B cell (primary cell): Measurements from ENCODE around the gene SH3TC1. TPM values are rescaled to one million over a fixed set of nuclear protein-coding genes. Genes with fewer than 3 reads are reported as not detected.

Experiments used
- ATAC-seq: fragments of 200-7000 bp; cut with Tn5 transposase; one replicate; pipeline ENCODE4 v1.10.0; 2021; ENCODE audit warnings: low read depth, mild to moderate bottlenecking, moderate number of reproducible peaks, moderate library complexity
- CTCF ChIA-PET: fragments of 350-600 bp; sonication (Branson Sonifier 250); formaldehyde crosslinking; loops from one replicate; lab custom pipeline; 2021; ENCODE audit warnings: antibody characterized with exemption, inconsistent platforms; lab: Charles Lee
- POLR2A ChIA-PET: fragments of 350-600 bp; sonication (Branson Sonifier 250); formaldehyde crosslinking; loops from one replicate; lab custom pipeline; 2021; ENCODE audit warnings: antibody characterized with exemption; lab: Charles Lee
- DNase-seq: peaks from one replicate; pipeline ENCODE4 v3.0.0; 2013
- H2AFZ ChIP-seq: 2 replicates; pipeline ENCODE4 v1.6.1; 2012; ENCODE audit warnings: mild to moderate bottlenecking, low read depth, low read length; ENCODE audit not compliant: insufficient read depth, poor library complexity, severe bottlenecking
- H3K27ac ChIP-seq, 2 donors: 1 replicate in 1 of 2; 2 replicates in 1 of 2; pipeline ENCODE4 v1.5.1; 2012 to 2013; ENCODE audit warnings: low read length in 2 of 2, mild to moderate bottlenecking in 2 of 2, moderate library complexity in 1 of 2
- H3K27me3 ChIP-seq, 4 experiments: fragments of 200-600 bp in 1 of 4; sonication (generic) in 1 of 4; replicated peaks in 1 of 4; 1 replicate in 2 of 4; 2 replicates in 2 of 4; pipeline versions ENCODE4 v1.6.1 to v1.7.0; 2013 to 2016; ENCODE audit warnings: low read length in 3 of 4, mild to moderate bottlenecking in 2 of 4, mixed read lengths in 1 of 4, moderate library complexity in 1 of 4; ENCODE audit not compliant: insufficient read depth in 4 of 4, control insufficient read depth in 3 of 4; ENCODE audit errors: control extremely low read depth in 1 of 4
- H3K36me3 ChIP-seq, 2 experiments: replicated peaks in 1 of 2; 1 replicate in 1 of 2; 2 replicates in 1 of 2; pipeline versions ENCODE4 v1.6.1 to v1.7.1; 2013; ENCODE audit warnings: low read length in 1 of 2; ENCODE audit not compliant: insufficient read depth in 2 of 2, control insufficient read depth in 1 of 2; ENCODE audit errors: control extremely low read depth in 1 of 2, extremely low read depth in 1 of 2
- H3K4me1 ChIP-seq, 2 donors: fragments of 200-600 bp in 1 of 2; sonication (generic) in 1 of 2; 1 replicate in 1 of 2; 2 replicates in 1 of 2; pipeline versions ENCODE4 v1.5.1 to v1.6.1; 2013 to 2017; ENCODE audit warnings: low read length in 2 of 2; ENCODE audit not compliant: control insufficient read depth in 2 of 2, insufficient read depth in 2 of 2
- H3K4me2 ChIP-seq: replicated peaks from 2 replicates; pipeline ENCODE3; 2012; ENCODE audit warnings: mild to moderate bottlenecking, low read depth, low read length; ENCODE audit not compliant: poor library complexity, severe bottlenecking
- H3K4me3 ChIP-seq, 5 experiments: fragments of 200-600 bp in 1 of 5; sonication (generic) in 1 of 5; 1 replicate in 3 of 5; 2 replicates in 2 of 5; pipeline versions ENCODE4 v1.5.1 to v1.7.0; 2011 to 2016; ENCODE audit warnings: low read length in 4 of 5, mild to moderate bottlenecking in 4 of 5, low read depth in 2 of 5, control low read depth in 1 of 5, moderate library complexity in 1 of 5; ENCODE audit not compliant: insufficient read depth in 1 of 5; ENCODE audit errors: control extremely low read depth in 1 of 5, extremely low read depth in 1 of 5
- H3K79me2 ChIP-seq: fragments of 200-600 bp; sonication (generic); one replicate; pipeline ENCODE4 v1.6.0; 2016; ENCODE audit warnings: low read length; ENCODE audit not compliant: control insufficient read depth, insufficient read depth
- H3K9ac ChIP-seq: fragments of 200-600 bp; sonication (generic); 2 replicates; pipeline ENCODE4 v1.6.1; 2017; ENCODE audit warnings: mild to moderate bottlenecking, low read length, moderate library complexity
- H3K9me3 ChIP-seq, 3 donors: one replicate each; pipeline versions ENCODE4 v1.6.1 to v1.7.1; 2013; ENCODE audit warnings: low read length in 2 of 3; ENCODE audit not compliant: control insufficient read depth in 2 of 3, insufficient read depth in 1 of 3; ENCODE audit errors: control extremely low read depth in 1 of 3
- H4K20me1 ChIP-seq: 2 replicates; pipeline ENCODE4 v1.6.0; 2012; ENCODE audit warnings: mild to moderate bottlenecking, low read length; ENCODE audit not compliant: insufficient read depth, control insufficient read depth, poor library complexity, severe bottlenecking
- H3K27ac Mint-ChIP-seq: one replicate; pipeline ENCODE4 v1.8.0; 2021; ENCODE audit warnings: mixed read lengths
- H3K27me3 Mint-ChIP-seq: one replicate; pipeline ENCODE4 v1.8.0; 2021; ENCODE audit warnings: mixed read lengths
- H3K4me1 Mint-ChIP-seq: one replicate; pipeline ENCODE4 v1.8.0; 2021; ENCODE audit warnings: mixed read lengths
- H3K4me3 Mint-ChIP-seq: one replicate; pipeline ENCODE4 v1.8.0; 2021; ENCODE audit warnings: mixed read lengths
- H3K9me3 Mint-ChIP-seq: one replicate; pipeline ENCODE4 v1.8.0; 2022; ENCODE audit warnings: mixed read lengths; ENCODE audit not compliant: insufficient read depth
- CTCF ChIP-seq: fragments of 200-600 bp; IDR thresholded peaks from one replicate; pipeline ENCODE4 v1.8.0; 2022; ENCODE audit warnings: antibody characterized with exemption, mild to moderate bottlenecking
- EZH2 ChIP-seq: IDR thresholded peaks from 2 replicates; pipeline ENCODE4 v1.6.1; 2012; ENCODE audit warnings: borderline replicate concordance, low read depth, mild to moderate bottlenecking, moderate library complexity, low read length; ENCODE audit not compliant: insufficient read depth, poor library complexity, severe bottlenecking
- WGBS: methylation state at CpG from one replicate; pipeline ENCODE4 v1.1.5; 2013; ENCODE audit warnings: missing lambda C conversion rate; ENCODE audit not compliant: insufficient coverage; 5-methylcytosine and 5-hydroxymethylcytosine counted together
- intact Hi-C: fragments of 100-400 bp; cut with micrococcal nuclease; formaldehyde crosslinking; loops from one replicate; pipeline ENCODE4 v1.10.0; 2022
- polyA plus RNA-seq: library from polyadenylated mRNA; depleted of rRNA; stranded (reverse); fragments of >200 nt; gene quantifications from 2 replicates; pipeline ENCODE4 v1.2.3, GENCODE V29; 2012
- total RNA-seq, 2 donors: library from RNA; stranded (reverse); fragments of 120-200 nt in 1 of 2; gene quantifications; 1 replicate in 1 of 2; 2 replicates in 1 of 2; pipeline versions ENCODE4 v1.2.3 to v1.2.4, GENCODE V29; 2013 to 2022

SH3TC1 gene
- total and polyA plus RNA-seq, 2 donors (not counting 1 experiment from before 2014, with no cell fraction given) = 63.8 to 388 TPM

GRCh38 chr4:8263397-8263796, 64.3 kb downstream of the SH3TC1 start:
- intact Hi-C loops = no loop called here
- H3K9me3 Mint-ChIP-seq = no peaks in the 10 kb centered on the region
- Histone ChIP-seq H3K9me3 (no peaks in the 10 kb centered on the region), H3K36me3 (no peaks in the 10 kb centered on the region), H3K4me2 (no peak overlapping the region), H3K4me3 (no peak overlapping the region), H3K9ac (no peak overlapping the region), H3K4me1 (no peaks in the 10 kb centered on the region), H4K20me1 (no peaks in the 10 kb centered on the region), H2AFZ (no peak overlapping the region), H3K79me2 (no peaks in the 10 kb centered on the region), H3K27ac (no peak overlapping the region), H3K27me3 (peaks cover 0 to 14% (median 0%) of the 10 kb centered on the region in 4 experiments)
- H3K27me3 Mint-ChIP-seq = peaks cover 23% of the 10 kb centered on the region
- TF ChIP-seq CTCF (no peak), EZH2 (no peak)
- CTCF ChIA-PET = no interaction called here
- ATAC-seq = no peak
- no peak overlapping the region for H3K27ac Mint-ChIP-seq
- WGBS = 87% methylated on average over 10 of the region's 10 CpGs
- no peaks in the 10 kb centered on the region for H3K4me1 Mint-ChIP-seq
- POLR2A ChIA-PET = no interaction called here
- no peak overlapping the region for H3K4me3 Mint-ChIP-seq
- DNase-seq = no peak

- TF ChIP-seq EZH2 = no peak
- TF ChIP-seq CTCF = no peak
- H3K27me3 ChIP-seq = peaks cover 0 to 19% (median 1%) of the 10 kb centered on the region in 4 experiments
Measured at GRCh38 chr4:8264106-8264505, 65.0 kb downstream of the SH3TC1 start.

More at GRCh38 chr4:8264106-8264505, 65.0 kb downstream of the SH3TC1 start:
- Histone ChIP-seq H2AFZ (no peak overlapping the region), H3K4me3 (no peak overlapping the region), H3K9me3 (no peaks in the 10 kb centered on the region), H3K4me1 (no peaks in the 10 kb centered on the region), H3K79me2 (no peaks in the 10 kb centered on the region), H3K27ac (no peak overlapping the region), H4K20me1 (no peaks in the 10 kb centered on the region), H3K9ac (no peak overlapping the region), H3K4me2 (no peak overlapping the region), H3K36me3 (no peaks in the 10 kb centered on the region)
- DNase-seq = no peak
- POLR2A ChIA-PET = no interaction called here
- ATAC-seq = no peak
- H3K4me1 Mint-ChIP-seq = no peaks in the 10 kb centered on the region
- CTCF ChIA-PET = no interaction called here
- no peak overlapping the region for H3K4me3 Mint-ChIP-seq
- no peaks in the 10 kb centered on the region for H3K9me3 Mint-ChIP-seq
- intact Hi-C loops = no loop called here
- 90% methylated on average over 6 of the region's 14 CpGs for WGBS
- H3K27ac Mint-ChIP-seq = no peak overlapping the region
- H3K27me3 Mint-ChIP-seq = peaks cover 30% of the 10 kb centered on the region
